ENCODE results near the gene INHBB.

Gene INHBB

DNA sequence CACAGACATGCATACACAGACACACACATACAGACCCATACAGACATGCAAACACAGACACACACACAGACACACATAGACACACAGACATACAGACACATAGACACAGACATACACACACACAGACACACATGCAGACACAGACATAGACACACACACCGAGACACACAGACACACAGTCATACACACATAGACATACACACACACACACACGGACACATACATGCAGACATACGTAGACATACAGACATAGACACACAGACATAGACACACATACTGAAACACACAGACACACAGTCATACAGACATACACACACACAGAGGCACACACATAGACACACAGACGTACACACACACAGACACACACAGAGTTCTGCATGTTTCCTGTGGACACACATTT lies 26.9 kb downstream of the INHBB start:
- H3K9me3 ChIP-seq (ENCODE audit: control insufficient read depth in 2 of 2, low read length in 2 of 2), result no peaks in the 10 kb centered on the region

DNA sequence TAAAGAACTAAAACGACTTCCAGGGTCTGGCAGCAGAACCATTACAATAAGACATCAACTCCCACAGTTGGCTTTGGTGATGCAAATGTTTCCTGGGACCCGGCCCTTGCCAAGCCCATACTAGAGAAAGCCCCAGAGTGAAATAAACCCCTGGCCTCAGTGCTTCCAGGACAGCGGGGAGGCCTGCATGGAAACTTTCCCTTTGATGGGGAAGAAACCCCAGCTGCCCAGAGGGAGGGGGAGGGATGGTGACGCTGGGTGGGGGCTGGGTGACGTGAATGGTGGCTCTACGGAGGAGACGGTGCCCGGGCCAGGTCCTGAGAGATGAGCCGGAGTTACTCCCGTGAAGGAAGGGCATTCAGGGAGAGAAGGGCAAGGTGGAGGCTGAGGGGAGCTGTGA lies 27.5 kb downstream of the INHBB start:
- Histone ChIP-seq H3K9me3 (ENCODE audit: control insufficient read depth in 2 of 2, low read length in 2 of 2) (no peaks in the 10 kb centered on the region), H3K4me1 (ENCODE audit: control insufficient read depth, insufficient read depth, low read length) (no peaks in the 10 kb centered on the region), H3K4me3 (ENCODE audit: low read length in 2 of 2) (no peak overlapping the region), H3K36me3 (ENCODE audit: control insufficient read depth in 2 of 2, insufficient read depth in 2 of 2, low read length in 2 of 2) (no peaks in the 10 kb centered on the region), H3K27me3 (ENCODE audit: control insufficient read depth in 1 of 2, insufficient read depth in 2 of 2, low read length in 2 of 2) (peaks cover 0 to 5% of the 10 kb centered on the region in 2 donors), H3K27ac (ENCODE audit: low read length) (no peak overlapping the region), H3K9ac (ENCODE audit: low read length in 2 of 2) (no peak overlapping the region)

More for the DNA sequence above, 26.9 kb downstream of the INHBB start:
- Histone ChIP-seq H3K4me3 (ENCODE audit: low read length in 2 of 2) (no peak overlapping the region), H3K36me3 (ENCODE audit: control insufficient read depth in 2 of 2, insufficient read depth in 2 of 2, low read length in 2 of 2) (no peaks in the 10 kb centered on the region), H3K27ac (ENCODE audit: low read length) (no peak overlapping the region), H3K9ac (ENCODE audit: low read length in 2 of 2) (no peak overlapping the region), H3K27me3 (ENCODE audit: control insufficient read depth in 1 of 2, insufficient read depth in 2 of 2, low read length in 2 of 2) (peaks cover 0 to 3% of the 10 kb centered on the region in 2 donors), H3K4me1 (ENCODE audit: control insufficient read depth, insufficient read depth, low read length) (no peaks in the 10 kb centered on the region)

DNA sequence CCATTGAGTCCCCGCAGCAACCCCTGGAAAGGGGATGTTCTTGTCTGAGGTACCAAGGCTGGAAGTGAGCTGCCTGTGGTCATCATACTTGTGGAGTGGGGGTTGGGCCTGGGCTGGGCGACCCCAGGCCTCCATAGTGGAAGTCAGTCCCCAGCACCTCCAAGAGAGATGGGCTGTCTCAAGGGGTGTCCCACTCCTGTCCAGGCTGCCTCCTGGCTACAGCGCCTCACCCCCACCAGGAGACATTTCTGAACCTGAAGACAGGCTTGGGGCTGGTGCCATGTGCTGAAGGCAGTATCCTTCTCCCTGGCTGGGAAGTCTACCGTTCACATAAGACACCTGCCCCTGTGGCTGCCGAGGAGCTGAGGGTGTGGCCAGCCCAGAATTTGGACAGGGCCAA lies 28.9 kb downstream of the INHBB start:
- Histone ChIP-seq H3K9me3 (ENCODE audit: control insufficient read depth in 2 of 2, low read length in 2 of 2) (no peaks in the 10 kb centered on the region), H3K36me3 (ENCODE audit: control insufficient read depth in 2 of 2, insufficient read depth in 2 of 2, low read length in 2 of 2) (no peaks in the 10 kb centered on the region), H3K4me3 (ENCODE audit: low read length in 2 of 2) (no peak overlapping the region), H3K27me3 (ENCODE audit: control insufficient read depth in 1 of 2, insufficient read depth in 2 of 2, low read length in 2 of 2) (peaks cover 0 to 7% of the 10 kb centered on the region in 2 donors), H3K4me1 (ENCODE audit: control insufficient read depth, insufficient read depth, low read length) (no peaks in the 10 kb centered on the region), H3K27ac (ENCODE audit: low read length) (no peak overlapping the region), H3K9ac (ENCODE audit: low read length in 2 of 2) (no peak overlapping the region)

DNA sequence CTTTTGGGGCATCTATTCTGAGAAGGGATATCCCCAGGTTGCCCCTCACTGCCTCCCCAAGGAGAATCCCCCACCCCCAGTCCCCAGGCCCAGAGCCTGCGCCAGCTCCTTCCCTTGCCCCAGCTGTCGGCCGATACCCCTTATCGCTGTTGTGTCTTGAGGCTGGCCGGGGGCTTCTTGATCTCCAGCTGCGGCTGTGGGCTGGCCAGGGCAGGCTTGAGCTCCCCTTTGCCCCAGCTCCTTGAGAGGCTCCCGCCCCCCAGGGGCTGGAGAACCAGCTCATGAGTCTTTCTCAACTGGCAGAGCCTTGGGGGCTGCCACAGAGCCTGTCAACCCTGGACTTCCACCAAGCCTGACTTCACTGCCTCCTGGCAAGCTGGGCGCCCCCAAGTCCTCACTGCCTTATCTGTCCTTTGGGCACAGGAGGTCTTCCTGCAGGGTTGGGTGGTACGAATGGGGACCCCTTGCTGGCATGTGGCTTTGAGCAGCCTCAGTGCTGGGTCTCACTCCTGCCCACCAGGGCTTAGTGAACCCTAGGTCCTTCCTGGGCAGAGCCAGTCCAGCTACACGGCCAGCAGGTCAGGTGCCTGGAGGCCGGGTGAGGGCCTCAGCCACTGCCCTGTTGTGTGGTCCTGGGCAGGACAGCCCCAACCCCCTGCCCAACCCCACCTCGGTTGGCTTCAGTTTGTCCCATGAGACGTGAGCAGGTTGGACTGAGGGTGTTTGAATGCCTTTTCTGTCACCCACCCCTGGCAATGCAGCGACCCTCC lies 29.5 kb downstream of the INHBB start:
- Histone ChIP-seq H3K36me3 (ENCODE audit: control insufficient read depth in 2 of 2, insufficient read depth in 2 of 2, low read length in 2 of 2) (no peaks in the 10 kb centered on the region), H3K4me3 (ENCODE audit: low read length in 2 of 2) (no peak overlapping the region), H3K9ac (ENCODE audit: low read length in 2 of 2) (no peak overlapping the region), H3K9me3 (ENCODE audit: control insufficient read depth in 2 of 2, low read length in 2 of 2) (no peaks in the 10 kb centered on the region), H3K27me3 (ENCODE audit: control insufficient read depth in 1 of 2, insufficient read depth in 2 of 2, low read length in 2 of 2) (peaks cover 0 to 7% of the 10 kb centered on the region in 2 donors), H3K27ac (ENCODE audit: low read length) (no peak overlapping the region), H3K4me1 (ENCODE audit: control insufficient read depth, insufficient read depth, low read length) (no peaks in the 10 kb centered on the region)

DNA sequence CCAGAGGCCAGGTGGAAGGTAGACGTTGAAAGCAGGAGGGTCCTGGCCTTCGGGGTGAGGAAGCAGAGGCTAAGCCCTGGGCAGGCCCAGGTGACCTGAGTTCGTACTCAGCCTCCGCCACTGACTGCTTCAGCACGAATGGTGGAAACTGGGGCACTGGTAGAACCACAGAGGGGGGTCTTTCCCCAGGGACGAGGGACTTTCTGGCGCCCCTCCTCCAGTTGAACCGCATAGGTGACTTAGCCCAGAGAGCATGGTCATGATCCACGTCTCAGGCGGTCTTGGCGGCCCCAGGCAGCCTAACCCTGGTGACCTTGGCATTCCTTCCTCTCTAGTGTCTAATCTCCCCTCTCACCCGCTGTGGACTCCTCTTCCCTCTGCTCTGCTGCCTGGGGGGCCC lies 30.2 kb downstream of the INHBB start:
- Histone ChIP-seq H3K27me3 (ENCODE audit: control insufficient read depth in 1 of 2, insufficient read depth in 2 of 2, low read length in 2 of 2) (peaks cover 0 to 7% of the 10 kb centered on the region in 2 donors), H3K27ac (ENCODE audit: low read length) (no peak overlapping the region), H3K9ac (ENCODE audit: low read length in 2 of 2) (no peak overlapping the region), H3K9me3 (ENCODE audit: control insufficient read depth in 2 of 2, low read length in 2 of 2) (no peaks in the 10 kb centered on the region), H3K4me3 (ENCODE audit: low read length in 2 of 2) (no peak overlapping the region), H3K36me3 (ENCODE audit: control insufficient read depth in 2 of 2, insufficient read depth in 2 of 2, low read length in 2 of 2) (no peaks in the 10 kb centered on the region), H3K4me1 (ENCODE audit: control insufficient read depth, insufficient read depth, low read length) (no peaks in the 10 kb centered on the region)

DNA sequence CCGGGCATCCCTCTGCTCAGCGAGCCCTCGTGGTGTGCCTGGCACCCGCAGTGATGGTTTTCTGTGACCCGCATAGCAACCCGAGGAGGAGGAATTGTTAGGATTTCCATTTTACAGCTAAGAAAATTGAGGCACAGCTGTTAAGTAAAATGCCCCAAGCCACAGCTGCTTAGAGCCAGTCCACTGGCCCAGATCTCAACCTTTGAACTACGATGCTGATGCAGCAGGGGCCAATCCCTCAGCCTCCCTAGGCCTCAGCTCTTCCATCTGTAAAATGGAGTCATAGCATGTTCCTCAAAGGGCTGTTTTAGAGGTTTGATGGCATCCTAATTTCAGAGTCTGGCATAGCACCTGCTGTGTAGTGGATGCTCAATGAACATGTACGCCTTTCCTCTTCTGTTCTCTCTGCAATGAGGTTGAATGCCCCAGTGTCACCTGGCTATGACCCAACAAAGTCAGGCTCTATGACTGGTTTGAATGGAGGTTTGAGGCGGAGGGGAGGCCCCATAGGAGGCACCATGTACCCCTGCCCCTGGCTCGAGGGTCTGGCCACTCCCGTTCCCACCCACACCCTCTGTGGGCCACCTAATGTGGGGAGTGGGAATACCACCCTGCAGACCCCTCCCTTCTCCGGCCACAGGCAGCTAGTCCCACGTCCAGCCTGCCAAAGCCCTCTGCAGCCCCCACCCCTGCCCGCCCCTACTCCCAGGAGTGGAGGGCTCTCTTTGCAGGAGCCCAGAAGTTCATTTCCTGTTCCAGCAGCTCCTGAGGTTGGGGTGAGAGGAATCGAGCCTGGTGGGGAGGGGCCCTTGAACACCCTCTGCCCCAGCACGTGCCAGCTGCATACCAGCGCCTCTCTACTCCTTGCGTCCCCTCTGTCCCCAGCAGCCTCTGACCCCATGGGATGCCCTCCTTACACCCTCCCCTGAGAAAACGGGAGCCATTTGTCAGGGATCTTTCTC lies 31.0 kb downstream of the INHBB start:
- Histone ChIP-seq H3K4me3 (ENCODE audit: low read length in 2 of 2) (no peak overlapping the region), H3K36me3 (ENCODE audit: control insufficient read depth in 2 of 2, insufficient read depth in 2 of 2, low read length in 2 of 2) (no peaks in the 10 kb centered on the region), H3K4me1 (ENCODE audit: control insufficient read depth, insufficient read depth, low read length) (no peaks in the 10 kb centered on the region), H3K27me3 (ENCODE audit: control insufficient read depth in 1 of 2, insufficient read depth in 2 of 2, low read length in 2 of 2) (peaks cover 0 to 7% of the 10 kb centered on the region in 2 donors), H3K9me3 (ENCODE audit: control insufficient read depth in 2 of 2, low read length in 2 of 2) (no peaks in the 10 kb centered on the region), H3K9ac (ENCODE audit: low read length in 2 of 2) (no peak overlapping the region), H3K27ac (ENCODE audit: low read length) (no peak overlapping the region)

DNA sequence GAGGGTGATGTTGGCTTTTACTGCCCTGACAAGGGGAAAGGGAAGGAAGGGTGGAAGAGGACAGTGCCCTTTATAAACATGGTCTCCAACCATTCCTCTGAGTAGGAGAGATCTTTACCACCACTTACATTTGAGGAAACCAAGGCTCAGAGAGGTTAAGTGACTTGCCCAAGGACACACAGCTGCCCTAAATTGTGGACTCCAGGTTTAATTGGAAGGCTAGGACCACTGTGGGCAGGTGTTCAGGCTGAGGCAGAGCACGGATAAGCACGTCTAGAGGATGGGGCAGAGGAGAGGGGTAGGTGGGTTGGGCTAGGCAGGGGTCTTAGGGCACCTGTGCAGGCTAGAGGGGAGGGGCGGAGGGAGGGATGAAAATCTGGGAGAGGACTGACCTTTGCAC lies 32.7 kb downstream of the INHBB start:
- Histone ChIP-seq H3K4me3 (ENCODE audit: low read length in 2 of 2) (no peak overlapping the region), H3K9me3 (ENCODE audit: control insufficient read depth in 2 of 2, low read length in 2 of 2) (no peaks in the 10 kb centered on the region), H3K27me3 (ENCODE audit: control insufficient read depth in 1 of 2, insufficient read depth in 2 of 2, low read length in 2 of 2) (peaks cover 0 to 7% of the 10 kb centered on the region in 2 donors), H3K9ac (ENCODE audit: low read length in 2 of 2) (no peak overlapping the region), H3K36me3 (ENCODE audit: control insufficient read depth in 2 of 2, insufficient read depth in 2 of 2, low read length in 2 of 2) (no peaks in the 10 kb centered on the region), H3K27ac (ENCODE audit: low read length) (no peak overlapping the region), H3K4me1 (ENCODE audit: control insufficient read depth, insufficient read depth, low read length) (no peaks in the 10 kb centered on the region)

DNA sequence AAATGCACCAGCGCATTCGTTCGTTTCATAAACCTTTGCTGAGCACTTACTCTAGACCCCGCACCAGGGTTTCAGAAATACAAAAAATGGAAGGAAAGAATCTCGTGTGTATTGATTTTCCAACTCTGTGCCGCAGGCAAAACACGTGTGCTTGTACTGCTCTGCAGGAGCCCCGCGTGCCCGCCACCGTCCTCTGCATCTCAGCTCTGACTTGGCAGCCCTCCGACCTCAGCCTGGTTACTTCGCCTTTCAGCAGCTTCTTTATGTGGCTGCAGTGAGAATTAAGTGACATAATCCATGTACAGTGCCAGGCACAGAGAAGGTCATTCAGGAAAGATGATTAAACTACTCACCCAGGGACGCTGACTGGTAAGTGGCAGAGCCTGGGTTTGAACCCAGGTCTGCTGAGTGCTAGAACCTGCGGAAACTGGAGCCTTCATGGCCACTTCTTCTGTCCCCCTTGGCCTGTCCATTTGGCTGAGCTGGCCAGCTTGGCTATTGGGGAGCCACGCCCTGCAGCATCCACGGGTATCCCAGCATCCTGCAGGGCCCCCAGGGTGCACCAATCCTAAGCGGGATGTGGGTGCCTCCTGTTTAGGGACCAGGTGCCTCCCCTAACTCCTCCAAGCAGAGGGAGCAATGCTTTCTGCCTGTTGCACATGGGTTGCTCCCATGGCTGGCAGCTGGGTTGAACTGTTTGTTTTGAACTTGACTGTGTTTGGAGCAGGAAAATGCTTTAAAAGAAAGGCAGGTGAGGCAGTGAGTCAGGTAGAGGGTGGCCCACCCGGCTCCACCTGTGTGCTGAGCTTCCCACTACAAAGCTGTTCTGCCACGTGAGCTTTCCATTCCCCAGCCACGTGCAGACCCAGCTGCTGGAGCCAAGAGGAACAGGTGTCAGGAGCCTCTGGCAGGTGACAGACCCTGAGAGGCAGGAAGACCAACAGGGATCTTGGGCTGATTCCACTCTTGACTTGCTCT lies 34.3 kb downstream of the INHBB start:
- Histone ChIP-seq H3K27me3 (ENCODE audit: control insufficient read depth in 1 of 2, insufficient read depth in 2 of 2, low read length in 2 of 2) (peaks cover 0 to 7% of the 10 kb centered on the region in 2 donors), H3K4me1 (ENCODE audit: control insufficient read depth, insufficient read depth, low read length) (no peaks in the 10 kb centered on the region), H3K9me3 (ENCODE audit: control insufficient read depth in 2 of 2, low read length in 2 of 2) (no peaks in the 10 kb centered on the region), H3K9ac (ENCODE audit: low read length in 2 of 2) (no peak overlapping the region), H3K4me3 (ENCODE audit: low read length in 2 of 2) (no peak overlapping the region), H3K36me3 (ENCODE audit: control insufficient read depth in 2 of 2, insufficient read depth in 2 of 2, low read length in 2 of 2) (no peaks in the 10 kb centered on the region), H3K27ac (ENCODE audit: low read length) (no peak overlapping the region)

DNA sequence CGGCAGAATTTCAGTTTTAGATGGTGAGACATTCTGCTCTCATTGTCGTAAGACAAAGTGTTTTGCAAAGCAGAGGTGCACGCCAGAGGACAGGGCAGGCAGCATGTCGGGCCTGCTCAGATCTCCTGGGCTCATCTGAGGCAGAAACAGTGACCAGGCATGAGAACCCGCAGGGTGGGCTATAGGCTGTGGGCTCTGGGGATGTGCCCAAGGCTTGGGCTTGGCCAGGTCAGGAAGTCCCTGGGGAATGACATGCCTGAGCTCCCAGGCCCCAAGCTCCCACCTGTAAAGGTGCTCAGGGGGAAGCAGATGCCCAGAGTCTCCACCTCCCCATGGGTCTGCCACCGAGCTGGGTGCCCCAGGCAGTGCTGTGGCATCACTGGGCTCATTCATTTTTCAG lies 35.3 kb downstream of the INHBB start:
- Histone ChIP-seq H3K9me3 (ENCODE audit: control insufficient read depth in 2 of 2, low read length in 2 of 2) (no peaks in the 10 kb centered on the region), H3K27ac (ENCODE audit: low read length) (no peak overlapping the region), H3K9ac (ENCODE audit: low read length in 2 of 2) (no peak overlapping the region), H3K36me3 (ENCODE audit: control insufficient read depth in 2 of 2, insufficient read depth in 2 of 2, low read length in 2 of 2) (no peaks in the 10 kb centered on the region), H3K4me3 (ENCODE audit: low read length in 2 of 2) (no peak overlapping the region), H3K27me3 (ENCODE audit: control insufficient read depth in 1 of 2, insufficient read depth in 2 of 2, low read length in 2 of 2) (peaks cover 0 to 7% of the 10 kb centered on the region in 2 donors), H3K4me1 (ENCODE audit: control insufficient read depth, insufficient read depth, low read length) (no peaks in the 10 kb centered on the region)

DNA sequence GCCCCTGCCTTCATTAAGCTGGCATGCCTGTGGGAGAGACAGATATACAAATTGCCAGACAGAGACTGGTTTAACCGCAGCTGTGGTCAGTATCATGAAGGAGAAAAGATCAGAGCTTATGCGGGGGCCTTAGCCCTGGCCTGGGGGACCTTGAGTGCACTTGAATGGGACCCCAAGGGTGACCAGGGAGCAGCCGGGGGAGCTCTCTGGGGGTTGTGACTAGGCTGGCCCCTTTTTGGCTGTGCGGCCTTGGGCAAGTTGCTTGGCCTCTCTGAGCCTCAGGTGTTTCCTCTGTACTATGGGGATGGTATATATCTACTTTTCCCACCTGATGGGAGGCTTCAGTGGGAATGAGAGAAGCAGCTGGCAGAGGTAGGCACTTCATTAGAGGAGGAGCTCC lies 35.7 kb downstream of the INHBB start:
- no peak overlapping the region for H3K27ac ChIP-seq (ENCODE audit: low read length)
- H3K9ac ChIP-seq (ENCODE audit: low read length in 2 of 2), result no peak overlapping the region
- H3K4me1 ChIP-seq (ENCODE audit: control insufficient read depth, insufficient read depth, low read length), result no peaks in the 10 kb centered on the region
- H3K9me3 ChIP-seq (ENCODE audit: control insufficient read depth in 2 of 2, low read length in 2 of 2), result no peaks in the 10 kb centered on the region
- no peak overlapping the region for H3K4me3 ChIP-seq (ENCODE audit: low read length in 2 of 2)
- no peaks in the 10 kb centered on the region for H3K36me3 ChIP-seq (ENCODE audit: control insufficient read depth in 2 of 2, insufficient read depth in 2 of 2, low read length in 2 of 2)
- H3K27me3 ChIP-seq (ENCODE audit: control insufficient read depth in 1 of 2, insufficient read depth in 2 of 2, low read length in 2 of 2), result peaks cover 0 to 7% of the 10 kb centered on the region in 2 donors
